OCI-LY7 (cell line): ENCODE data around the gene CSNK2A1. TPM values are rescaled to one million over a fixed set of nuclear protein-coding genes. Genes with fewer than 3 reads are reported as not detected.
"Not testable (repeated sequence)": the region's sequence is repeated elsewhere in the genome, so short reads cannot be mapped to it uniquely, and the experiment has no call there.

Experiments
- BruUV-seq: library from RNA; stranded (reverse); fragments of 400-500 nt; replicated peaks from 2 replicates; lab custom pipeline; 2021; lab: Mats Ljungman, UMichigan
- CTCF ChIA-PET: fragments of 300-600 bp; sonication (Branson Sonifier 250); formaldehyde crosslinking; loops from one replicate; lab custom pipeline; 2022; ENCODE audit warnings: antibody characterized with exemption; ENCODE audit not compliant: unreplicated experiment; lab: Charles Lee
- POLR2A ChIA-PET: fragments of 300-600 bp; sonication (Branson Sonifier 250); formaldehyde crosslinking; loops from one replicate; lab custom pipeline; 2022; ENCODE audit warnings: antibody characterized with exemption; lab: Charles Lee
- DNase-seq: peaks from one replicate; pipeline ENCODE4 v3.0.0-alpha.2; 2015; ENCODE audit warnings: low spot score
- H2AFZ ChIP-seq: fragments of 200-600 bp; sonication (generic), shearing (Covaris generic); 2 replicates; pipeline ENCODE4 v1.6.1; 2014; ENCODE audit warnings: mild to moderate bottlenecking, antibody characterized with exemption, low read length, moderate library complexity
- H3K27ac ChIP-seq: fragments of 200-600 bp; sonication (generic); 2 replicates; pipeline ENCODE4 v1.5.1; 2014; ENCODE audit warnings: mixed run types, low read depth, mild to moderate bottlenecking, moderate library complexity, low read length, inconsistent platforms; ENCODE audit not compliant: poor library complexity, severe bottlenecking
- H3K36me3 ChIP-seq: fragments of 200-600 bp; sonication (generic); 2 replicates; pipeline ENCODE4 v1.6.1; 2014; ENCODE audit warnings: mild to moderate bottlenecking, antibody characterized with exemption, low read length, moderate library complexity, mixed read lengths; ENCODE audit not compliant: insufficient read depth
- H3K4me1 ChIP-seq: fragments of 200-600 bp; sonication (generic); 2 replicates; pipeline ENCODE4 v1.5.1; 2014; ENCODE audit warnings: mild to moderate bottlenecking, low read length; ENCODE audit not compliant: insufficient read depth, poor library complexity, severe bottlenecking
- H3K4me2 ChIP-seq: fragments of 200-600 bp; sonication (generic); 2 replicates; pipeline ENCODE4 v1.6.1; 2014; ENCODE audit warnings: mild to moderate bottlenecking, low read length
- H3K4me3 ChIP-seq: fragments of 200-600 bp; sonication (generic); 2 replicates; pipeline ENCODE4 v1.5.1; 2014; ENCODE audit warnings: mild to moderate bottlenecking, low read depth, low read length; ENCODE audit not compliant: poor library complexity, severe bottlenecking
- H3K79me2 ChIP-seq: fragments of 200-600 bp; sonication (generic); 2 replicates; pipeline ENCODE4 v1.6.1; 2016; ENCODE audit warnings: low read depth, mild to moderate bottlenecking, low read length, moderate library complexity, mixed read lengths; ENCODE audit not compliant: insufficient read depth
- H3K9me2 ChIP-seq: fragments of 200-600 bp; sonication (generic); 2 replicates; pipeline ENCODE4 v1.6.1; 2016; ENCODE audit warnings: mild to moderate bottlenecking, low read length, mixed read lengths; ENCODE audit not compliant: insufficient read depth
- H3K9me3 ChIP-seq: fragments of 200-600 bp; sonication (generic); 2 replicates; pipeline ENCODE4 v1.6.1; 2014; ENCODE audit warnings: mild to moderate bottlenecking, mixed run types, low read length, mixed read lengths
- H4K20me1 ChIP-seq: fragments of 200-600 bp; sonication (generic); 2 replicates; pipeline ENCODE4 v1.6.1; 2014; ENCODE audit warnings: mild to moderate bottlenecking, antibody characterized with exemption, low read length, moderate library complexity, mixed read lengths; ENCODE audit not compliant: insufficient read depth
- EZH2phosphoT487 ChIP-seq: fragments of 200-600 bp; sonication (generic); IDR thresholded peaks from 2 replicates; pipeline ENCODE4 v1.6.1; 2018; ENCODE audit warnings: low read depth, borderline replicate concordance, mild to moderate bottlenecking, mixed run types, antibody characterized with exemption, low read length, moderate library complexity, mixed read lengths
- intact Hi-C: fragments of 100-400 bp; cut with micrococcal nuclease; formaldehyde crosslinking; loops from one replicate; pipeline ENCODE4 v1.10.0; 2022; ENCODE audit not compliant: unreplicated experiment
- total RNA-seq, 2 experiments: library from RNA; depleted of rRNA in 1 of 2; stranded (reverse); fragments of >200 nt in 1 of 2; shearing (Covaris generic) in 1 of 2; gene quantifications; 2 replicates each; pipeline ENCODE4 v1.2.3, GENCODE V29; 2014 to 2022
- TF ChIP-seq, protein P1 (sequence below): fragments of 200-600 bp; sonication (generic); conservative IDR thresholded peaks from 2 replicates; pipeline ENCODE4 v1.5.1; 2014; ENCODE audit warnings: mild to moderate bottlenecking, antibody characterized with exemption, low read length, moderate library complexity, mixed read lengths

CSNK2A1 gene
- total RNA-seq, 2 experiments from 2014 or later = 90.8 to 164 TPM

GRCh38 chr20:478010-478948 is 65.3 kb downstream of the CSNK2A1 start:
- Histone ChIP-seq H3K4me3 (no peak overlapping the region), H3K4me1 (no peaks in the 10 kb centered on the region), H3K4me2 (no peak overlapping the region), H3K79me2 (no peaks in the 10 kb centered on the region), H3K27ac (no peak overlapping the region), H2AFZ (no peak overlapping the region), H3K9me2 (no peaks in the 10 kb centered on the region), H4K20me1 (no peaks in the 10 kb centered on the region), H3K36me3 (peaks cover 77% of the 10 kb centered on the region), H3K9me3 (no peaks in the 10 kb centered on the region)
- ChIA-PET POLR2A (interaction anchor here (0.6 kb wide), 1 partner anchor 104 kb away, joined by 3 read pairs; no protein-coding TSS in a partner anchor), CTCF (no interaction called here)
- intact Hi-C loops = no loop called here
- TF ChIP-seq, protein P1, sequence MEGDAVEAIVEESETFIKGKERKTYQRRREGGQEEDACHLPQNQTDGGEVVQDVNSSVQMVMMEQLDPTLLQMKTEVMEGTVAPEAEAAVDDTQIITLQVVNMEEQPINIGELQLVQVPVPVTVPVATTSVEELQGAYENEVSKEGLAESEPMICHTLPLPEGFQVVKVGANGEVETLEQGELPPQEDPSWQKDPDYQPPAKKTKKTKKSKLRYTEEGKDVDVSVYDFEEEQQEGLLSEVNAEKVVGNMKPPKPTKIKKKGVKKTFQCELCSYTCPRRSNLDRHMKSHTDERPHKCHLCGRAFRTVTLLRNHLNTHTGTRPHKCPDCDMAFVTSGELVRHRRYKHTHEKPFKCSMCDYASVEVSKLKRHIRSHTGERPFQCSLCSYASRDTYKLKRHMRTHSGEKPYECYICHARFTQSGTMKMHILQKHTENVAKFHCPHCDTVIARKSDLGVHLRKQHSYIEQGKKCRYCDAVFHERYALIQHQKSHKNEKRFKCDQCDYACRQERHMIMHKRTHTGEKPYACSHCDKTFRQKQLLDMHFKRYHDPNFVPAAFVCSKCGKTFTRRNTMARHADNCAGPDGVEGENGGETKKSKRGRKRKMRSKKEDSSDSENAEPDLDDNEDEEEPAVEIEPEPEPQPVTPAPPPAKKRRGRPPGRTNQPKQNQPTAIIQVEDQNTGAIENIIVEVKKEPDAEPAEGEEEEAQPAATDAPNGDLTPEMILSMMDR = no peak
- no peak for TF ChIP-seq EZH2phosphoT487
- no TSS peak for BruUV-seq
- DNase-seq = no peak

GRCh38 chr20:476561-477249 is 66.9 kb downstream of the CSNK2A1 start:
- H3K79me2 ChIP-seq, H3K4me2 ChIP-seq, DNase-seq, H2AFZ ChIP-seq, CTCF ChIA-PET, H4K20me1 ChIP-seq, H3K9me2 ChIP-seq, H3K27ac ChIP-seq, H3K4me3 ChIP-seq, H3K9me3 ChIP-seq, H3K4me1 ChIP-seq, BruUV-seq, intact Hi-C loops: not testable (repeated sequence)
- POLR2A ChIA-PET = interaction anchor here (0.7 to 1.2 kb wide), 2 partner anchors 10 to 96 kb away, joined by 3 read pairs; partner anchors contain the start of gene TRIB3
- H3K36me3 ChIP-seq = peaks cover 73% of the 10 kb centered on the region

GRCh38 chr20:475463-476357 is 67.9 kb downstream of the CSNK2A1 start:
- H3K9me2 ChIP-seq = no peaks in the 10 kb centered on the region
- no peak overlapping the region for H2AFZ ChIP-seq
- H3K4me1 ChIP-seq = no peaks in the 10 kb centered on the region
- BruUV-seq = no TSS peak
- H3K9me3 ChIP-seq = no peaks in the 10 kb centered on the region; the same call in 1 of the 2 replicates
- TF ChIP-seq, protein P1 = no peak
- TF ChIP-seq EZH2phosphoT487 = no peak
- no peak overlapping the region for H3K27ac ChIP-seq
- H3K79me2 ChIP-seq = no peaks in the 10 kb centered on the region
- intact Hi-C loops = no loop called here
- H3K4me2 ChIP-seq = no peak overlapping the region
- peaks cover 64% of the 10 kb centered on the region for H3K36me3 ChIP-seq
- ChIA-PET CTCF (no interaction called here), POLR2A (interaction anchor here (1.2 kb wide), 1 partner anchor 95 kb away, joined by 3 read pairs; the partner anchor contains the start of gene TRIB3)
- H4K20me1 ChIP-seq = no peaks in the 10 kb centered on the region
- no peak for DNase-seq
- no peak overlapping the region for H3K4me3 ChIP-seq
